CD4-positive, alpha-beta T cell treated with Interleukin-6 for 4 hours (primary cell): ENCODE results near the gene BIRC2.

Source experiments
- DNase-seq: peaks from one replicate; pipeline ENCODE4 v3.0.0-alpha.2; 2020; ENCODE audit warnings: mixed read lengths

Gene BIRC2

GRCh38 chr11:102402548-102402947 is 55.5 kb downstream of the BIRC2 start:
- no peak for DNase-seq

GRCh38 chr11:102405501-102405900 is 58.5 kb downstream of the BIRC2 start:
- DNase-seq = no peak

- DNase-seq = no peak
Observed at GRCh38 chr11:102406099-102406498, 59.1 kb downstream of the BIRC2 start.

- DNase-seq = no peak
Observed at GRCh38 chr11:102407901-102408300, 60.9 kb downstream of the BIRC2 start.

GRCh38 chr11:102408339-102408738 is 61.3 kb downstream of the BIRC2 start:
- no peak for DNase-seq

- no peak for DNase-seq
Observed at GRCh38 chr11:102410382-102410784, 63.4 kb downstream of the BIRC2 start.

- DNase-seq = no peak
Observed at GRCh38 chr11:102411142-102411541, 64.1 kb downstream of the BIRC2 start.

- peak; percentile 42 for DNase-seq
Observed at GRCh38 chr11:102413497-102413896, 66.5 kb downstream of the BIRC2 start.

GRCh38 chr11:102414559-102414958 is 67.5 kb downstream of the BIRC2 start:
- DNase-seq = no peak

- DNase-seq = no peak
Observed at GRCh38 chr11:102415304-102415916, 68.4 kb downstream of the BIRC2 start.

GRCh38 chr11:102416976-102417375 is 70.0 kb downstream of the BIRC2 start:
- no peak for DNase-seq

GRCh38 chr11:102419181-102419580 is 72.2 kb downstream of the BIRC2 start:
- no peak for DNase-seq

GRCh38 chr11:102420547-102420946 is 73.5 kb downstream of the BIRC2 start:
- DNase-seq = no peak

GRCh38 chr11:102421261-102421660 is 74.2 kb downstream of the BIRC2 start:
- no peak for DNase-seq

GRCh38 chr11:102422817-102423712 is 76.1 kb downstream of the BIRC2 start:
- no peak for DNase-seq

GRCh38 chr11:102423936-102424335 is 76.9 kb downstream of the BIRC2 start:
- no peak for DNase-seq

- DNase-seq = no peak
Observed at GRCh38 chr11:102426000-102426399, 79.0 kb downstream of the BIRC2 start.

GRCh38 chr11:102426570-102426969 is 79.6 kb downstream of the BIRC2 start:
- no peak for DNase-seq

GRCh38 chr11:102427068-102427467 is 80.1 kb downstream of the BIRC2 start:
- no peak for DNase-seq
